Stomach (tissue), 4 donors: ENCODE measurements around the gene TP53TG5.

Experiments
- POLR2A ChIP-seq, 4 donors: fragments of 450-650 bp; IDR thresholded peaks; one replicate each; pipeline ENCODE4 v1.6.1; 2016; ENCODE audit warnings: antibody characterized with exemption in 4 of 4, control low read depth in 2 of 4, mild to moderate bottlenecking in 1 of 4, moderate library complexity in 1 of 4
- TF ChIP-seq, protein P1 (sequence below), 7 experiments: fragments of 450-650 bp in 4 of 7; fragments of 200-600 bp in 3 of 7; sonication (generic) in 3 of 7; IDR thresholded peaks; one replicate each; pipeline ENCODE4 v1.5.1; 2016 to 2019; ENCODE audit warnings: antibody characterized with exemption in 7 of 7, control low read depth in 2 of 7, mild to moderate bottlenecking in 1 of 7

DNA sequence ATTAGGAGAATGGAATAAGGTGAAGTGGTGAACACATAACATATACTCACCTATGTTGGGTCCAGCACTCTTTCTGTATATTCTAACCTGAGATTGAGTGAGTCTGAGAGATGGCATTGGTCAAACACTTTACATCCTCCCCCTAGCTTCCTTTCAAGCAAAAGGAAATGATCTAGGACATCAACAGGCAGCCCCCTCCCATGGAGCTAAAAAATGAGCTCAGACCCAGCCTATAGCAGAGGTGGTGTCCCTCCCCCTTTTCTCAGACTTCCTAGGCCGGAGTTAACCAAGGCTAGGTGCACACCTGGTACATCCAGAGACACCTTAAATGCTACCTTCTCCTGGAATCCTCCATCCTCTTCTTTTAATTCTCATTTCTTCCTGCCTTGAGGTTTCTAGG is 24.4 kb downstream of the TP53TG5 start:
- TF ChIP-seq POLR2A (IDR thresholded peaks at IDR 0.05): no peak
- TF ChIP-seq, protein P1, sequence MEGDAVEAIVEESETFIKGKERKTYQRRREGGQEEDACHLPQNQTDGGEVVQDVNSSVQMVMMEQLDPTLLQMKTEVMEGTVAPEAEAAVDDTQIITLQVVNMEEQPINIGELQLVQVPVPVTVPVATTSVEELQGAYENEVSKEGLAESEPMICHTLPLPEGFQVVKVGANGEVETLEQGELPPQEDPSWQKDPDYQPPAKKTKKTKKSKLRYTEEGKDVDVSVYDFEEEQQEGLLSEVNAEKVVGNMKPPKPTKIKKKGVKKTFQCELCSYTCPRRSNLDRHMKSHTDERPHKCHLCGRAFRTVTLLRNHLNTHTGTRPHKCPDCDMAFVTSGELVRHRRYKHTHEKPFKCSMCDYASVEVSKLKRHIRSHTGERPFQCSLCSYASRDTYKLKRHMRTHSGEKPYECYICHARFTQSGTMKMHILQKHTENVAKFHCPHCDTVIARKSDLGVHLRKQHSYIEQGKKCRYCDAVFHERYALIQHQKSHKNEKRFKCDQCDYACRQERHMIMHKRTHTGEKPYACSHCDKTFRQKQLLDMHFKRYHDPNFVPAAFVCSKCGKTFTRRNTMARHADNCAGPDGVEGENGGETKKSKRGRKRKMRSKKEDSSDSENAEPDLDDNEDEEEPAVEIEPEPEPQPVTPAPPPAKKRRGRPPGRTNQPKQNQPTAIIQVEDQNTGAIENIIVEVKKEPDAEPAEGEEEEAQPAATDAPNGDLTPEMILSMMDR (IDR thresholded peaks at IDR 0.05): no peak
